Fibroblast of lung (primary cell): ENCODE measurements around the gene BTNL3. TPM values are rescaled to one million over a fixed set of nuclear protein-coding genes. Genes with fewer than 3 reads are reported as not detected.

Source experiments
- DNase-seq, 2 donors: peaks; one replicate each; pipeline versions ENCODE4 v3.0.0 to v3.0.0-alpha.2; 2010; ENCODE audit warnings: low read depth in 2 of 2
- H2AFZ ChIP-seq: 2 replicates; pipeline ENCODE4 v1.5.1; 2012; ENCODE audit warnings: low read length, control low read depth, inconsistent platforms
- H3K27ac ChIP-seq: 2 replicates; pipeline ENCODE4 v1.5.1; 2011; ENCODE audit warnings: low read length, control low read depth; ENCODE audit not compliant: insufficient read depth
- H3K27me3 ChIP-seq: 2 replicates; pipeline ENCODE4 v1.5.1; 2011; ENCODE audit warnings: mild to moderate bottlenecking, low read length; ENCODE audit not compliant: control insufficient read depth, insufficient read depth
- H3K36me3 ChIP-seq: 2 replicates; pipeline ENCODE4 v1.5.1; 2011; ENCODE audit warnings: low read length; ENCODE audit not compliant: control insufficient read depth, insufficient read depth
- H3K4me1 ChIP-seq: 2 replicates; pipeline ENCODE4 v1.5.1; 2011; ENCODE audit warnings: low read length; ENCODE audit not compliant: control insufficient read depth, insufficient read depth; ENCODE audit errors: extremely low read depth
- H3K4me2 ChIP-seq: 2 replicates; pipeline ENCODE4 v1.5.1; 2011; ENCODE audit warnings: low read length, control low read depth; ENCODE audit not compliant: insufficient read depth; ENCODE audit errors: extremely low read depth
- H3K4me3 ChIP-seq, 4 experiments: fragments of 200-600 bp in 1 of 4; sonication (generic) in 1 of 4; replicated peaks in 1 of 4; 2 replicates each; pipeline ENCODE4 v1.5.1; 2011 to 2016; ENCODE audit warnings: low read length in 4 of 4, low read depth in 3 of 4, mild to moderate bottlenecking in 3 of 4, control low read depth in 2 of 4, inconsistent platforms in 1 of 4, mixed read lengths in 1 of 4; ENCODE audit not compliant: insufficient read depth in 1 of 4; ENCODE audit errors: control extremely low read depth in 1 of 4
- H3K79me2 ChIP-seq: 2 replicates; pipeline ENCODE4 v1.5.1; 2012; ENCODE audit warnings: mild to moderate bottlenecking, low read length, inconsistent platforms; ENCODE audit not compliant: control insufficient read depth, insufficient read depth
- H3K9ac ChIP-seq: 2 replicates; pipeline ENCODE4 v1.5.1; 2011; ENCODE audit warnings: mild to moderate bottlenecking, low read length, control low read depth; ENCODE audit not compliant: insufficient read depth
- H3K9me3 ChIP-seq: 2 replicates; pipeline ENCODE4 v1.5.1; 2012; ENCODE audit warnings: low read depth, low read length; ENCODE audit not compliant: control insufficient read depth, insufficient read depth
- H4K20me1 ChIP-seq: 2 replicates; pipeline ENCODE4 v1.5.1; 2011; ENCODE audit warnings: low read length; ENCODE audit not compliant: control insufficient read depth, insufficient read depth; ENCODE audit errors: extremely low read depth
- CTCF ChIP-seq, 2 donors: IDR thresholded peaks in 1 of 2; conservative IDR thresholded peaks in 1 of 2; 1 replicate in 1 of 2; 2 replicates in 1 of 2; pipeline ENCODE4 v1.5.1; 2011 to 2012; ENCODE audit warnings: low read length in 2 of 2, control low read depth in 1 of 2, inconsistent platforms in 1 of 2, low read depth in 1 of 2, mild to moderate bottlenecking in 1 of 2
- EZH2 ChIP-seq: IDR thresholded peaks from 2 replicates; pipeline ENCODE4 v1.5.1; 2012; ENCODE audit warnings: low read length, control low read depth, mild to moderate bottlenecking; ENCODE audit errors: missing control alignments
- polyA plus RNA-seq, 2 donors: library from polyadenylated mRNA; depleted of rRNA in 1 of 2; stranded (reverse) in 1 of 2; unstranded in 1 of 2; fragments of >200 nt; gene quantifications; 2 replicates each; pipeline ENCODE4 v1.2.1, GENCODE V29; 2011 to 2012; ENCODE audit warnings: missing spikeins in 1 of 2
- total RNA-seq: library from RNA; depleted of rRNA; stranded (reverse); fragments of >200 nt; gene quantifications from 2 replicates; pipeline ENCODE4 v1.2.1, GENCODE V29; 2014

Gene BTNL3
- total and polyA plus RNA-seq, 2 donors (not counting 1 experiment from before 2014, with no cell fraction given): not detected

GRCh38 chr5:180988016-180988415 is 630 bp upstream of the BTNL3 start:
- H3K4me2 ChIP-seq: no peak overlapping the region
- no peak overlapping the region for H3K9ac ChIP-seq
- no peak overlapping the region for H3K4me3 ChIP-seq
- H3K27me3 ChIP-seq: no peaks in the 10 kb centered on the region
- TF ChIP-seq CTCF (conservative IDR thresholded peaks at IDR 0.05 in 1 of 2, IDR thresholded peaks at IDR 0.05 in 1 of 2; ENCODE audit: low read depth in 1 of 2, low read length in 2 of 2) (no peak), EZH2 (no peak)
- no peak overlapping the region for H2AFZ ChIP-seq
- no peaks in the 10 kb centered on the region for H3K4me1 ChIP-seq
- DNase-seq: no peak
- H4K20me1 ChIP-seq: no peaks in the 10 kb centered on the region
- no peaks in the 10 kb centered on the region for H3K9me3 ChIP-seq
- H3K79me2 ChIP-seq: no peaks in the 10 kb centered on the region
- H3K27ac ChIP-seq: no peak overlapping the region
- H3K36me3 ChIP-seq: no peaks in the 10 kb centered on the region

- TF ChIP-seq CTCF (conservative IDR thresholded peaks at IDR 0.05 in 1 of 2, IDR thresholded peaks at IDR 0.05 in 1 of 2; ENCODE audit: low read depth in 1 of 2, low read length in 2 of 2): no peak
- TF ChIP-seq EZH2: no peak
- Histone ChIP-seq H3K27ac (no peak overlapping the region), H3K4me1 (no peaks in the 10 kb centered on the region), H3K4me3 (no peak overlapping the region), H3K9me3 (no peaks in the 10 kb centered on the region), H2AFZ (no peak overlapping the region), H3K36me3 (no peaks in the 10 kb centered on the region), H3K4me2 (no peak overlapping the region), H3K27me3 (no peaks in the 10 kb centered on the region), H3K9ac (no peak overlapping the region), H4K20me1 (no peaks in the 10 kb centered on the region), H3K79me2 (no peaks in the 10 kb centered on the region)
- DNase-seq: no peak
These were observed 1.6 kb downstream of the BTNL3 start for GRCh38 chr5:180990086-180990881.

GRCh38 chr5:180990882-180991242 is 2.2 kb downstream of the BTNL3 start:
- no peak for DNase-seq
- Histone ChIP-seq H4K20me1 (no peaks in the 10 kb centered on the region), H3K79me2 (no peaks in the 10 kb centered on the region), H3K4me3 (no peak overlapping the region), H3K4me2 (no peak overlapping the region), H3K27me3 (no peaks in the 10 kb centered on the region), H3K27ac (no peak overlapping the region), H3K9ac (no peak overlapping the region), H3K36me3 (no peaks in the 10 kb centered on the region), H3K4me1 (no peaks in the 10 kb centered on the region), H3K9me3 (no peaks in the 10 kb centered on the region), H2AFZ (no peak overlapping the region)
- no peak for TF ChIP-seq EZH2
- no peak for TF ChIP-seq CTCF (conservative IDR thresholded peaks at IDR 0.05 in 1 of 2, IDR thresholded peaks at IDR 0.05 in 1 of 2; ENCODE audit: low read depth in 1 of 2, low read length in 2 of 2)
